Activated CD4-positive, CD25-positive, alpha-beta regulatory T cell treated with anti-CD3 and anti-CD28 coated beads, Interleukin-2, amount 50 U/mL, for 16 hours (primary cell): ENCODE measurements around the gene NDUFS3.

Experiments used
- DNase-seq: peaks from one replicate; pipeline ENCODE4 v3.0.0-alpha.2; 2020; ENCODE audit warnings: low read depth, low spot score

Gene NDUFS3

DNA sequence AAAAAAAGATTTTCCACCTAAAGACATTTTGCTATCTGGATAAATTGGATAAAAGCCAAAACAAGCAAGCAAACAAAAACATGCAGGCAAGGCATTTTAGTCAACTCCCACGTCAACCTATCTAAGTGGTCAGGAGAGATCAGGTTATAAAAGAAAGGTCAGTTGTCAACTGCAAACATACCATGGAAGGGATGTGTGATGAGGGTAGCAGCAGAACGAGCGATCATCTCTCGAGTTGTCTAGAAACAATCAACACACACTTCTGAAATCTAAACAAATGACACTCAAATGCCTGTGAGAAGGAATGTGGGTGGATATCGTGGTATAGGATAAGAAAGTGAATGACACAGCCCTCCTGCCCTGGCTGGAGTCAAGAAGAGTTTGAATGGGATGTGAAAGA, 52.6 kb downstream of the NDUFS3 start:
- DNase-seq: no peak
